D341Med (cell line): ENCODE measurements around the gene CLCF1.
A peak's percentile ranks its signal among the peaks of the same experiment; 100 is the strongest.

Source experiments
- DNase-seq: peaks from one replicate; pipeline ENCODE4 v3.0.0; 2012; ENCODE audit warnings: low spot score

CLCF1 gene

DNA sequence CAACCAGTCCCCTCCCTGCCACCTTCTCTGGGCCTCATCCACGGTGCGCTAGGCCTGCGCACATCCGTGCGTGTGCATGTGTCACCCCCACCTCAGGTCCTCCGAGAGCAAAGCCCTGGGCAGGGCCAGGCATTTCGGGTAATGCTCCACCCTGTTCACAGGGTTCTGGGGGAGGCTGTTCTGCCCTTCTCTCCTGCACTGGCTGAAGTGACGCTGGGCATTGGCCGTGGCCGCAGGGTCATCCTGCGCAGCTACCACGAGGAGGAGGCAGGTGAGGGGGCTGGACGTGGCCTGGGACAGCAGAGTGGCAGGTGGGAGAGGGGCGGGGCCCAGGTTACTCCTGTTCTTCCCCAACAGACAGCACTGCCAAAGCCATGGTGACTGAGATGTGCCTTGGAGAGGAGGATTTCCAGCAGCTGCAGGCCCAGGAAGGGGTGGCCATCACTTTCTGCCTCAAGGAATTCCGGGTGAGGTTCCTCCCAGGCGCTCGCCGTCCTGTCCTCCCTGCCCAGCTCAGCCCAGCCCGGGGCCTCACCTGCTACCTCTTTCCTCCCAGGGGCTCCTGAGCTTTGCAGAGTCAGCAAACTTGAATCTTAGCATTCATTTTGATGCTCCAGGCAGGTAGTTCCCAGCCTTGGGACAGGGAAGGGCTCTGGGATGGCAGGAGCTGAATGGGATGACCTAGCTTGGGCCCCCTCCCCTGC lies 22.3 kb upstream of the CLCF1 start:
- DNase-seq: no peak

DNA sequence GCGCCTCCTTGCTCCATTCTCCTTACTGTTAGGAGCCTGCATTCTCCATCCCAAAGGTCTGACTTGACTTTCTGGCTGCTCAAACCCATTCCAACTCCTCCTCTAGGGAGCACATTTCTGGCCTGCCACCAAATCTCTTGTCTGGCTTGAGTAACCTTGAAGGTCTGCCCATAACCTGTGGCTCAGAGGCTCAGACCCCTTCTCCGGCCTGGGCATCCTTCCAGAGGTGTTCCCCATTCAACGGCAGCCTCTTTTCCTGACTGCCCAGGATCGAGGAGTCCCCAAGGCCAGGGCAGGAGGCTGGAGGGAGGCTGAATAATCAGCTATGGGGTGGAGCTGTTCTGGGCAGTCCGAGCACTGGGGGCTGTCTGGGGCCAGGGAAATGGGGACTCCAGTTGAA lies 20.6 kb upstream of the CLCF1 start:
- no peak for DNase-seq

DNA sequence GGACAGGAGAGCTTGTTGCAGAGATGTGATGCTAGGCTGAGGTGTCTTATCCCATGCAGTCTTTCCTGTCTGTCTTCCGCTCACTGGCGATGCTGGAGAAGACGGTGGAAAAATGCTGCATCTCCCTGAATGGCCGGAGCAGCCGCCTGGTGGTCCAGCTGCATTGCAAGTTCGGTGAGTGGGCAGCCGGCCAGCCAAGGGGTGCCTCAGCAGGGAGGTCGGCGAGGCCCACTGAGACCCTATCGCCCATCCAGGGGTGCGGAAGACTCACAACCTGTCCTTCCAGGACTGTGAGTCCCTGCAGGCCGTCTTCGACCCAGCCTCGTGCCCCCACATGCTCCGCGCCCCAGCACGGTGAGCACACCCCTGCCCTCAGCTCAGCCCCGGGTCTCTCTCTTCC lies 20.0 kb upstream of the CLCF1 start:
- no peak for DNase-seq

DNA sequence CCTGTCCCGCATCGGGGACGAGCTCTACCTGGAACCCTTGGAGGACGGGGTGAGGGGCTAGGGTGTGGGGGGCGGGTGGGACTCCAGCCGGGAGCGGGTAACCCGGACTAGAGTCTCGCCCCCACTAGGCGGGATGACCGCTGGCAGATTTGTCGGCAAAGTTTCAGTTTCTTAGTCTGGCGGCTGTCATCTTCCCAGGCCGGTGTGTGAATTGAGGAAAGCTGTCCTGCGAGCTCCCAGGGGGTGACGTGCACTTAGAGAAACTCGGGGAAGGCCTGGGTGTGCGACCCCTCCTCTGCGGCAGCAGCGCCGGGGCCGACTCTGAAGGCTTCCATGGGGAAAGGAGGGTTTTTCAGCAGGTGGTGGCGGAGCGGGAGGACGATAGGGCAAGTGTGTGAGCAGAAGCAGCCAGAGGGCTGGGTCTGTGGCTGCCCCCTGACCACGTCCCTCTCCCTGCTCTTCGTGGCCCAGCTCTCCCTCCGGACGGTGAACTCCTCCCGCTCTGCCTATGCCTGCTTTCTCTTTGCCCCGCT lies 18.9 kb upstream of the CLCF1 start:
- DNase-seq: no peak

DNA sequence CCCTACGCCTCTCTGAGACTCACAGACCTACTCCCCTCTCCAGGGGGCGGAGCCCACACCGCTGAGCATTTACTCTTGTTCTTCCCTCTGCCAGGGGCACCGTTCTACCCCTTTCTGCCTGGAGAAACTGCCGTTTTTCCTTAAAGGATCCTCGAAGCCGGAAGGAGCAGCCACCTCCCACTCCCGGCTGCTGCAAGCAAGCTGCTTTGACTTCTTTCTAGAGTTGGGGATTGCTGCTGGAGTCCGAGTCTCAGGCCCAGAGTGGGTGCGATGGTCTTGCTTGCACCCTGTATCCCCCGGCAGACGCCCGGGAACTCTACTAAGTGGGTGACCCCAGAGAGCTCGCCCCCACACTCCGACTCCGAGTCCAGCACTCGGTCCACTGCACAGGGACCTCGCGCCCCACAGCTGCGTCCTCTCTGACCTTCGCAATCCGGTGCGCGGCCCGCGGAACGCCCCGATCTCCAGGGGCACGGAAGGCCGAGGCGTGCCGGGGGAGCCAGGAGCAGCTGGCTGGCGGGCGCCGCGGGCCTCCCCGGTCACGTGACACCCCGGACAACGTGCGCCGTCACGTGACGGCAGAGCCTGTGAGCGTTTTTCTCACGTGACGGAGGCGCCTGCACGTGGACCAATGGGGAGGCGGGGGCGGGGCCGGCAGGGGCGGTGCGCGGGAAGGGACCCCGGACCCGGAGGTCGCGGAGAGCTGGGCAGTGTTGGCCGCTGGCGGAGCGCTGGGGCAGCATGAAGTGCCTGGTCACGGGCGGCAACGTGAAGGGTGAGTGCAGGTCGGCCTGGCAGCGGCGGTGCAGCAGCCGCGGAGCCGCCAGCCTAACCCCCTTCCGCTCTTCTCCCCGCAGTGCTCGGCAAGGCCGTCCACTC lies 18.1 kb upstream of the CLCF1 start, which contains the start of gene RAD9A:
Gene RAD9A (plus strand): TSS at position 683 of the 879 bp plus-strand sequence. CDS start 59 bp downstream, at position 742.
- peak; percentile 99 for DNase-seq

DNA sequence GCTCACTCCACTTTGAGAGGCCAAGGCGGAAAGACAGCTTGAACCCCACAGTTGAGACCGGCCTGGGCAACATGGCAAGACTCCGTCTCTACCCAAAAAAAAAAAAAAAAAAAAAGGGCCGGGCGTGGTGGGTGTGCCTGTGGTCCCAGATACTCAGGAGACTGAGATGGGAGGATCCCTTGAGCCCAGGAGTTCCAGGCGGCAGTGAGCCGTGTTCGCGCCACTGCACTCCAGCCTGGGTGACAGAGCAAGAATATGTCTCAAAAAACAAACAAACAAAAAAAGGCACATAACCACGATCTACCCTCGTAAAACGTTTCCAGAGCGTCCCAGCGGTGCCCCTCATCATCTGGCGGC lies 17.5 kb upstream of the CLCF1 start:
- DNase-seq: no peak

DNA sequence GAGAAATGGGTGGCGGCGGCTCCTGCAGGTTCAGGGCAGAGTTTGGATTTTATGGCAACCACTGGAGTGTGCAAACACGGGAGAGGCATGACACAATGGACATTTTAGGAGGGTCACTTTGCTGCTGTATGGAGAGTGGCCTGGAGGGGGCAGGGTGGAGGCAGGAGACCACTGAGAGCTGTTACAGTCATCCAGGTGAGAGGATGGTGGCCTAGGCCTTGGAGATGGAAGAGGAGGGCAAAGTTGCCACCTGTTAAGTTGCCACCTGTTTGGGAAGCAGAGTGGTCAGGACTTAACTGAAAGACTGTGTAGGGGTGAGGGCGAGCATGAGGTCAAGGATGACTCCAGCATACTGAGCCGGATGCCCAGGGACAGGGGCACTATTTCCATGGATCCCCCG lies 16.1 kb upstream of the CLCF1 start:
- peak; percentile 62 for DNase-seq

DNA sequence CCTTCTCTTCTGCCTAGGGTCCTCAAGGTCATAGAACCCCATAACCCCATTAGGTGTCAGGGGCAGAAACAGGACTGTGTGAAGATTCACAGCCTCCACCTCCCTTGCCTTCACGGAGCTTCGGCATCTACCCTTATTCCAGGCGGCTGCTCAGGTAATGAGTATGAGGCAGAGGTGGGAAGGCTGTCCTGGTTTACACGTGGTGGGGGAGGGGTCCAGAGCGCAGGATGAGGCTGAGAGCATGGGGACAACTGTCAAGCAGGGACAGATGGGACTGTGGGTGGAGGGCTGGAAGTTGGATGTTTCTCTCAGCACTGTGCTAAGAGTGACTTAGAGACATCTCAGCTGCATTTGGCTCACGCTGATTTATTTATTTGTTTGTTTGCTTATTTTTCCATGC lies 14.1 kb upstream of the CLCF1 start:
- no peak for DNase-seq

DNA sequence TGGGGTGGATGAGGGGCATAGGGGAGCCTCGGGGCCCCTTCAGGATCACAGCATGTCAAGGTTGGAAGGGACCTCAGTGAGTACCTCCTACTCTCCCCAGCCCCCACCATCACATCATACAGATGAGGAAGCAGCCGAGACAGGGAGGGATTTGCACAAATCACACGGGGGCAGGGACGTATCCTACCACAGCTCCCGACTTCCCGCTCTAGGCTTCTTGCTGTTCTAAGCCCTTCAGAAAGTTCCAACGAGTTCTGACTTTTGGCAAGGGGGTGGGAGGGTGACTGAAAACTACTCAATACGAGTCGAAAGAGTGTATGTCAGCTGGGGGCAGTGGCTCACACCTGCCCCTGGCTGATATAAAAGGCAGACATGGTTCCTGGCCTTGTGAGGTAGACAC lies 13.7 kb upstream of the CLCF1 start:
- no peak for DNase-seq

DNA sequence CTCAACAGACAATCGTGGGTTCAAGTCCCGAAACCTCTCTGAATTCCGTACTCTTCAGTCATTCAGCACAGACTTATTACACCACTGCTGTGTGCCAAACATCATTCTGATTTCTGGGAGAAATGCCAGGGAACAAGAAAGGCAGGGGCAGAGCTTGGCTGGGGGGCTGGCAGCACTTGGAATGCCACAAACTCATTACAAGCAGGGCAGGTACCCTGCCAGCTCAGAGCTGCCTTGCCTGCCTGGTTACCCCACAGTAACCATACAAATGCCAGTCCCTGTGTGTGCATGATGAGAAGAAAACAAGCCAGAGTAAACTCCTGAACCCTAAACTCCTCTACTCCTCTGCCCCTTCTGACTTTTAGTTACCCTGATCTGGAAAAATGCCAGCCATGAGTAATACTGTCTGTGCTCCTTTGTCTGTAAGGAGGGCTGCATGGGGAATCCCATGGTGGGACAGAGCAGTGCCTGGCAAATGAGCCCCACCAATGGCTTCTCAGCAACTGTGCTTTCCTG lies 11.5 kb upstream of the CLCF1 start:
- DNase-seq: no peak

DNA sequence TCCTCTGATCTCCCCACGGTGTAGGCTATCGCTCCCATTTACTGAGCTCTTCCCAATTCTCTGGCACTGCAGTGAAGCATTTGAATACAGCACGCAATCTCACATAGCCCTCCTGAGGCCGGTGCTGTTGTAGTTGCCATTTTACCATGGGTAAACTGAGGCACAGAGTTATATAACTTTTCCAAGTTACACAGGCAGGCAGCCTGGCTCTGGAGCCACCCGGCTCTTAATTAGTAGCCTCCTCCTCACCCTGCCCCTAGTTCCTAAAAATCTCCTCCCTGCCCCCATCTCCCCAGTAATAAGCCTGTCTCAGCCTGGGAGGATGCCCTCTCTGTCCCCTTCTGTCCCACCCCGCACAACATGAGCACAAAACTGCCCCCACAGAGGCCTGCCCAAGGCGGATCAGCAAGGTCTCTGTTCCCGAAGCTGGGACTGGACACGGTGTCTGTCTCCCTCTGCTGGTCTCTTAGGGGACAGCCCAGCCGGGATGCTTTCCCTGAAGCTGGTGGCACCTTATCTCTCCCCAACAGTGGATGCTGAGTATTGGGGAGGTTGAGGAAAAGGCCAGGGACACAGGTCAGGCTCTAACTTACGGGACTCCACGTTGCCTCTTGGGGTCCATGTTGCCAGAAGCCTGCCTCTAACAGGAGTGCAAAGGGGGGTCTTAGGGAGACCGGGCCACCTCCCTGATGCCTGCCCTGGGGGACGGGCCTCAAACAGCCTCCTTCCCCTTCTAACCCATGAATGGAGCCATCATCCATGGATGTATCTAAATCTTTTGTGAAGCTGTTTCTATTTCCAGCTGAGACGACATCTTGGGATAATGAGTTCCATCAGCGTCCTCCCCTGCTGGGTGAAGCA lies 9.1 kb upstream of the CLCF1 start:
- peak; percentile 87 for DNase-seq

DNA sequence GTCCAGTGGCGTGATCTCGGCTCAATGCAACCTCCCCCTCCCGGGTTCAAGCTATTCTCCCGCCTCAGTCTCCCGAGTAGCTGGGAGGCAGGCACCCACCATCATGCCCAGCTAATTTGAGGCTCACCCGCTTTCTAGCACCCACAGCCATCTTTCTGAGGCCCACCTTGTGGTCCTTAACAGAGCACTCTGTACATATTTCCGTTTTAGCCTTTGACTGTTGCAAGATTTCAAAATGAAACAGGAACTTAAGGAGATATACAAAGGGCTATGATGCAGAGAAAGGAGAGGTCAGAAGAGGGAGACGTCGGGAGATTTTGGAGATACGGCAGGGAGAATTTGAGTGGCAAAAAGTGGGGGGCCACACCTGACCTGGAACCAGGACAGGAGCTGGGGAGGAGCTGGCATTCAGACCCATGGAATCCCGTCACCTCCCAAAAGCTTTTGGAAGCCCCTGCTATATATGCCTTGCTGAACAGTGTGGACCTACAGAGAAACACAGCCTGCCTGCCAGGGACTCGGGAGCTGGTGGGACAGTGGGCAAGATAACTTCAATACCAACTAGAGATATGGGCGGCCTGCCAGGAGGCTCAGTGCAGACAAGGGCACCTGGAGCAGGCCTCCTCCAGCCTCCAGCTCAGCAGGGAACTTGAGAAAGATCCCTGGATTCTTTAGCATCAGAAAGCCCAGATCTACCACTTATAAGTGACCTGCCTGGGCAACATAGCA lies 8.0 kb upstream of the CLCF1 start:
- DNase-seq: no peak

DNA sequence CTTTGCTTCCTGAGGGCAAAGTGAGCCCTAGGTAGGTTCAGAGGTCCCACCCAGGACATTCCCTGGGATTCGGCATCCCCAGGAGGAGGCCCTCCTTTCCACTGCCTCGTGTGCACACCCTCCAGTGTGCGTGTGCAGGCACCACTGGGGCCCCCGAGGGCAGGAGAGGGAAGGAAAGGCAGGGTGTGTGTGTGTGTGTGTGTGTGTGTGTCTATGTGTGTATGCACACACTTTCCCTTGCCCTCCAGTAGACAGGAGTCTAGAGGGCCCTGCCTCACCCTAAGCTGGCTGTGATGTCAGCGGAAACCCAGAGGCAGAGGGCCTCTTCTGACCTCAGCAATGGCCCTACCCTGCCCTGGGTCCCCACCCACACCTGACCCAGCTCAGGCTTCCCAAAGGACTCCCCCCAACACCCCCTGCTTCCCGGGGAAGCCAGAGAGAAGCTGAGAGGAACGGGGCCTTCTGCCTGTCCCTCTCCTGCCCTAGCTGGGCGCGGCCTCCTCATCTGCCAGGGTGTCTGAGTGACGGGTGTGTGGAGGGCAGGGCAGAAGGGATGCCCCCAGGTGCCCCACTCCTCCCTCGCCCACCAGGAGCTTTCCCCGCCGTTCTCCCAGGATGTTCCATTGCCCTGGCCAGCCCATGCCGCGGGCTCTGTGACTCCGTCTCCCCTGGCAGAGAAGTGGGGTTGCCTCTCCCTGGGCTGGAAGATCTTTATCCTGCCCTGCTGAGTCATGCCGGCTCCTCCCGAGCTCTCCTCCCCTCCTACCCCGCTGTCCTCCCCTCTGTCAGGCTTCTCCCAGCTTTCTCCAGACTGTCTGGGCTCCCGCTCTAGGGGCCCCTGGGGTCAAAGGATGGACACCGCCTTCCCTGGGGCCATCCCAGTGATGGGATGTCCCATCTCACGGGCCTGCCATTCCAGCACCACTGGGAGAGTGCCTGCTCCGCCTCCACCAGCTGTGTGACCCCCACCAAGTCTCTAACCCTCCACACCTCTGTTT lies 6.0 kb upstream of the CLCF1 start:
- DNase-seq: no peak

DNA sequence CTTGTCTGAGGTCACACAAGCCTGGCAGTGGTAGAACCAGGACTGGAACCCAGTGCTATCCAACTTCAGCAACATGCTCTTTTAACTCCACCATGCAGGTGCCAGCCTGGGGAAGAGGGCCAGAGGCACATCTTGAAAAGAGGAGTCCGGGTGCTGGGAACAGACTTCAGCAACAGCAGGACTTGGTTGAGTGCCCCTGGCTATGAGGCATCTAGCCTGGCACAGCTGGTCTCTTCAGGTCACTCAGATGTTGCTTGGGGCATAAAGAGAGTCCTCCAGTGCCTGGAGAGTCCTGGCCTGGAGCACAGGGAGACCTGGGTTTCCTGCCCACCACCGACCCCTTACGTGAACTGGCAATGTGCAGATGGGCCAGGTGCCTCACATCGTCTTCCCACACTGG lies 5.1 kb upstream of the CLCF1 start:
- DNase-seq: no peak

DNA sequence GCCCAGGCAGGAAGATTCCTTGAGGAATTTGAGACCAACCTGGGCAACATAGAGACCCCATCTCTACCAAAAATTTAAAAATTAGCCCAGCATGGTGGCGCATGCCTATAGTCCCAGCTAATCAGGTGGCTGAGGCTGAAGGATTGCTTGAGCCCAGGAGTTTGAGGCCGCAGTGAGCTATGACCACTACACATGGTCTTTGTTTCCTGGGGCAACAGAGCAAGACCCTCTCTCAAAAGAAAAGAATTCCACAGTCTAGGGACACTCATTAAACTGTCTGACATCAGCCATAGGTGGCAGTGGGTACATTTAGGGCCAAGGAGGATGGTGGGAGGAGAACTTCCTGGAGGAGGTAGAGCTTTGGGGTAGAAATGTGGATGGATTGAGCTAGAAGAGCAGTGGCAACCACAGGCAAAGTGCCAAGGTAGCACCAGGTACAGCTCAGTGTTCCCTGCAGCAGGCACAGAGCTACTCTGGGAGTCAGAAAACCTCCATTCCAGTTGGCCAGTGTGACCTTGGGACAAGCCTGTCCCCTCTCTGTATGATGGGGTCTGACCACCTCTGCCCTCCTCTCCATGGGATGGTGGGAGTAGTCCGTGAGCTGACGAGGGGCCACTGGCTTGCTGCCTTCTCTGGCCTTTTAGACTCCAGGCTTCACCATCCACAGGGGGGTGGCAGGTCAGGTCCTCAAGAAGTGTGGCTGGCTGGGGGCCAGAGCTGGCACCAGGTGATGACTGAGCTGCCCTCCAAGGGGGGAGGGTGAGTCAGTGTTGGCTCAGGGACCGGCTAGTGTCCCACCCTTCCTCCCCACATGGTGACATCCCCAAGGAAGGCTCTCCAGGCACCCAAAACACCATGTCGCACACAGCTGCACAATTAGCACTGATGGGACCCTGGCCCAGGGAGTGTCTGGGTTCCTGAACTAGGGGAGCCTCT lies 3.7 kb upstream of the CLCF1 start:
- DNase-seq: no peak

DNA sequence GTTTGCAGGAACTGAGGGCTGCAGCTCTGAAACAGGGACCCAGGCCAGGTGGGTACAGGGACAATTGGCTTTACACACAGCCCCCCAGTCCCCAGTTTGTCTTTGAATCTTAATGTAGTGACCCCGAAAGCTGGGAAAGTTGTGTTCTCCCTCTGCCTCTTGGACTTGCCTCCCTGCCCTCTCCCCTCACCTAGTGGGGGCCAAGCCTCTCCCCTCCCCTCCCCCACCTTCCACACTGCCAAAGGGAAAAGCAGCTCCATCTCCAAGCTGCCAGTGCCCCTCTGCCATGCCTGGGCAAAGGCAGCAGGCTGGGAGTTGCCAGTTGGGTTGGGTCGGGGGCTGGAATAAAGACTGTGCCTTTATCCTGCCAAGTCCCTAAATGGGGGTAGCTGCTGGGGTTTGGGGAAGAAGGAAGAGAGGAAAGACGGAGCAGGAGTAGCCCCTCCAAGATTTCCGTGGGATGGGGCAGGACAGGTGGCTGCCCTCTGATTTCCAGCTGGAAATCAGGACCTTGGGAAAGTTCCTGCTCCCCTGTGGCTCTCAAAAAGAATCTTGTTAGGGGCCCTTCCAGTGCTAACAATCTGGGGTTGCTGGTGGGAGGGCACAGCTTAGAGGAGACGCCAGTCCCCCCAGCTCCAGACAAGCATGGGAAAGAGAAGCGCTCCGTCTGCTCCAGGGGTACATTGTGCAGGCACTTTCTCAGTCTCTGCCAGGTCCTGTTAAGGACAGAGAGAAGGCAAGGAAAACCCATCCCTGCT lies 2.8 kb upstream of the CLCF1 start:
- no peak for DNase-seq

DNA sequence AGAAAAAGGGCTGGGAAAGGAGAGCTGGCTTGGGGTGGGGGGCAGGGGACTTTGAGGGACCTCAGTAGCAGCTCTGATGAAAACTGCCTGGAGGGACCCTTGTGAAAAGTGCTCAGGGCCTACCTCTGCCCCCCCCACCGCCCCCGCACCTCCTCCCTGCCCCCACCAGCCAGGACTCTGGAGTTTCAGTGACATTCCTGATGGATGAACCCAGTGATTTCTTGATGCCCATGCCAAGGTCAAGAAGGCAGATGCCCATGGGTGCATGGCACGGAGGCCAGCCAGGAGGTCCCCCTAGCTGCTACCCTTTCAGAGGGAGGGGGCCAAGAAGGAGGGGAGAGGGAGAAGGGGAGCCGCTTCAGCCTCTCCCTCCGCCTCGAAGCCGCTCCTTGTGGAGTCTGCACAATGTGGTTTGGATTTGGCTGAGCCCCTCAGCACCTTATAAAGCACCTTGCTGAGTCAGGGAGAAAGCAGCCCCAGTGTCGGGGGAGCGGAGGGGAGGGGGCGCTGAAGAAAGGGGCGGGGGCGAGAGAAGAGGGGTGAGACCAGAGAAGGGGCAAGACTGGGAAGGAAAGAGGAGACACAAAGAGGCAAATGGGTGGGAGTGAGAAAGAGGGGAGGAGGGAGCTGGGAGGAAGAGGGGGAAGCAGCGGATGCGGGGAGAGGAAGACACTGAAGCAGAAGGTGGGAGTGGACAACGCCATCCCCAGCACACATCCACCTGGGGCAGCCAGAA lies 2.1 kb upstream of the CLCF1 start:
- no peak for DNase-seq
